ENCODE results near the gene SMYD5. TPM values are rescaled to one million over a fixed set of nuclear protein-coding genes. Genes with fewer than 3 reads are reported as not detected.
A peak's percentile ranks its signal among the peaks of the same experiment; 100 is the strongest.

SMYD5 gene
- total RNA-seq, 1 donor from 2014 or later: 6.0 TPM

GRCh38 chr2:73203055-73203681 is 10.9 kb upstream of the SMYD5 start:
- DNase-seq (ENCODE audit: low spot score): no peak
- peak; percentile 34 for ATAC-seq

- ATAC-seq (no peak), DNase-seq (ENCODE audit: low spot score) (no peak)
Observed at GRCh38 chr2:73205611-73206010, 8.4 kb upstream of the SMYD5 start.

DNA sequence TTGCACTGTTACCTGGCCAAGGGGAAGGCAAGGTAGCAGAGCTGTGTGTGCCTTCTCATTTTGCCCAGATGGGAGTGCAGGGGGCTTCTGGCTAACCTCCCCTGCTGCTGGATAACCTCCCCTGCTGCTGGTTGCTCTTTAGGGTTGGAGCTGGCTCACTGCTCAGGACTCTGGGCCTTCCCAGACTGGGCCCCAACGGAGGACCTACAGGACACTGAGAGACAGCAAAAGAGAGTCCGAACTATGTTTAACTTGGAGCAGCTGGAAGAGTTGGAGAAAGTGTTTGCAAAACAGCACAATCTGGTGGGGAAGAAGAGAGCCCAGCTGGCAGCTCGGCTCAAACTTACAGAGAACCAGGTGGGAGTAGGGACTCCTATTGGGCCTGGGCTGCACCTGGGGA is 5.8 kb upstream of the SMYD5 start:
- ATAC-seq (no peak), DNase-seq (ENCODE audit: low spot score) (no peak)

- ATAC-seq (no peak), DNase-seq (ENCODE audit: low spot score) (no peak)
Observed at GRCh38 chr2:73210019-73210418, 4.0 kb upstream of the SMYD5 start.

- ATAC-seq (no peak), DNase-seq (ENCODE audit: low spot score) (no peak)
Observed at GRCh38 chr2:73210696-73211095, 3.3 kb upstream of the SMYD5 start.

DNA sequence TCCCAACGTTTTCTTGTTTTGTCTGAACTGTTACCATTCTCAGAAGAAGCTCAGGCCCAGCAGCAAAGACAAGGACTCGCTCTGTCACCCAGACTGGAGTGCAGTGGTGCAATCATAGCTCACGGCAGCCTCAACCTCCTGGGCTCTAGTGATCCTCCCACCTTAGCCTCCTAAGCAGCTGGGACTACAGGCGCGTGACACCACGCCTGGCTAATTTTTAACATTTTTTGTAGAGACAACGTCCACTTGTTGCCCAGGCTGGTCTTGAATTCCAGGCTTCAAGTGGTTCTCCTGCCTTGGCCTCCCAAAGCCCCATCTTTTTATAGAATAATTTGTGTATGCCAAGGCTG is 2.0 kb upstream of the SMYD5 start:
- no peak for ATAC-seq
- DNase-seq (ENCODE audit: low spot score): no peak

DNA sequence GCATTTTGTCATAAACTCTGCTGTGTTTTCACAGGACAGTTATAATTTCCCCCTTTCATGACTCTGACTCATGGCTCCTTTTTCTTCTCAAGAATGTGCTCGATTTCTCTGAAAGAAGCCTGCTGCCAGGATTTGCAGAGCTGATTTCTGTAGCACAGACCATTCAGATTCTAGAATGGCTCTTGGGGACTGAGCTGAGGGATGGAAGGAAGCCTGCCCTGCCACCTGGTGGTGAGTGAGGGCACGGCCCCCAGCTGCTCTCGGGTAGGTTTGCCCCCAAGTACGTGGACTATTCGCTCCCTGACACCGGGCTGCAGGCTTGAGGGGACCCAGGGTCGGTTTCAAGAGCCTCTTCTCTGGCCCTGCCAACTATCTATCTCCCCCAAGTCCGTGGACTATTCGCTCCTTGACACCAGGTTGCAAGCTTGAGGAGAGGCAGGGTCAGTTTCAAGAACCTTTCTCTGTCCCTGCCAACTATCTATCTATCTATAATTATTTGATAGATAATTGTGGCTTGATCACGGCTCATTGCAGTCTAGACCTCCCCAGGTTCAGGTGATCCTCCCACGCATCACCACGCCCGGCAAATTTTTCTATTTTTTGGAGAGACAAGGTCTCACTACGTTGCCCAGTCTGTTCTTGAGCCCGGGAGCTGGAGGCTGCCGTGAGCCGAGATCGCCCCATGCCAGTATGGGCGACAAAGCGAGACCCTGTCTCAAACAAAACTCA is 1.4 kb upstream of the SMYD5 start:
- peak; percentile 63 for DNase-seq (ENCODE audit: low spot score)
- peak; percentile 71 for ATAC-seq

- ATAC-seq (no peak), DNase-seq (ENCODE audit: low spot score) (no peak)
Observed at GRCh38 chr2:73215254-73215653, 1.2 kb downstream of the SMYD5 start.

DNA sequence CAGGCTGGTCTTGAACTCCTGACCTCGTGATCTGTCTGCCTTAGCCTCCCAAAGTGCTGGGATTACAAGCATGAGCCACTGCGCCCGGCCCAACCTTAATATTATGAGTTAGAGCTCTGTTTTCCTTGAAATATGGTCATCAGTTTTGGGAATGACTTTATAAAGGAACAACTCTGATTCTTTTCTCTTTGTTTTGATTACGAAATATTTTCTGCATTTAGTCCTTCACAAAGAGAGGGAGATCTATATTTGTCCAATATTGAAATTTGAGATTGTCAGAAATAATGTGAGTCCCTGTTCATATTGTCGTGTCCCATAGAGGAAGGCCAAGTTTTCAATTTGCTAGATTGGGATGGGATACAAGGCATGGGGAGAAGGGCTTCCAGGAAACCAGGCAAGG is 3.1 kb downstream of the SMYD5 start:
- DNase-seq (ENCODE audit: low spot score): no peak
- no peak for ATAC-seq

DNA sequence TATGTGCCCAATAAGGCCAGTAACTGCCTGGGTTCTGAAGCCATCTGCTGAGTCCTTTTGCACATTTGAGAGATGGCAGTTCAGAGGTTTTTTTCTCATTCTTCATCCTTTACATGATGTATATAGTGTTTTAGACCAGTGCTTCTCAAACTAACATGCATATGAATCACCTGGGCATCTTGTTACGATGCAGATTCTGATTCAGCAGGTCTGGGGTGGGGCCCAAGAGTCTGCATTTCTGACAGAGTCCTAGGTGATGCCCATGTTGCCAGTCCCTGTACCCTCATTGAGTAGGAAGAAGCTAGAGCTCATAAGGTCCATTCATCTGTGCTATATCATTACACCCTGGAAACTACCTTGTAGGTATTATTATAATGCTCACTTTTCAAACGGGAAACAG is 3.8 kb downstream of the SMYD5 start:
- DNase-seq (ENCODE audit: low spot score) (no peak), ATAC-seq (no peak)

GRCh38 chr2:73218298-73218697 is 4.3 kb downstream of the SMYD5 start:
- no peak for DNase-seq (ENCODE audit: low spot score)
- no peak for ATAC-seq

DNA sequence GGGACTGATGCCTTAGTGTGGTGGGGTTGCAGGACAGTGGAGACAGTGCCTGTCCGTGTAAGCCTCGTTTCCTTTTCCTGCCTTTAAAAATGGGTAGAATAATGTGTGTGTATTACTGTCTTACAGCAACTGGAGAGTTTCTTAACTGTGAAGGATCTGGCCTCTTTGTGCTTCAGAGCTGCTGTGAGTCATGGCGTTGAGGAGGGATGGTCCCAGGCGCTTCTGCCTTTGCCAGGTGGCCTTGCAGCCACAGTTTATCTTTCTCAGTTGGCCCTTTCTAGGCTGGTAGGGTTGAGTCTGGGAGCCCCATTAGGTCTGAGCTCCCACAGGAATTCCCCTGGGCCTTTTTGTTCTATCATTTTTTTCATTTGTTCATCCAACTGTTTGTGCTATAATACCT is 9.8 kb downstream of the SMYD5 start:
- ATAC-seq (no peak), DNase-seq (ENCODE audit: low spot score) (no peak)

DNA sequence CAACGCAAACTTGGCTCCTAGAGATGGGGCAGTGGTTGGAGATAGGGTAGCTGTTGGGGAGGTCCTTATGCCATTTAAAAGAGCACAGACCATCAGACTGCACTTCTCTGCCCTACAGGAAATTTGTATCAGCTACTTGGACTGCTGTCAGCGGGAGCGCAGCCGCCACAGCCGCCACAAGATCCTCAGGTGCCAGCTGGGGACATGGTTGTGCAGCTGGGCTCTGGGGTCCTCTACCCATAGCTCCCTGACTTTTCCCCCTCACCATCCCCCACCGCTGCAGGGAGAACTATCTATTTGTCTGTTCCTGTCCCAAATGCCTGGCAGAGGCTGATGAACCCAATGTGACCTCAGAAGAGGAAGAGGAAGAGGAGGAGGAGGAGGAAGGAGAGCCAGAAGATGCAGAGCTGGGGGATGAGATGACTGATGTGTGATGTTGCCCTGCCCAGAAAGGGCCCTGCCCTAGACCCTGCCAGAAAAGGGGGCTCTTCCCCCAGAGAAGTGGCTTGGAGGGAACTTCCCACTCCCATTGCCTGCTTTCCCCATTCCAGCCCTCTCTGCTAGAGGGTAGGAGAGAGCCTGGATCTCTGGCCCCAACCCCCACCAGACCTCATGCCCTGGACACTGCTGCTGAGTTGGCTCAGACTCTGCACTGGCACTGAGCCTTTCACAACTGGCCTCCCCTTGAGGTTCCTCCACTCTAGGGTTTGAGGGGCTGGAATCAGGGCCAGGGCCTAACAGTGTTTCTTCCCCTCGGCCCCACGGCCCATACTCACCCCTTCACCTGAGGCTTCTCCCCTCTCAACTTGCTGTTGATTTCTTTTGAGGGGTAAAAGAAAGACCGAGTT is 11.7 kb downstream of the SMYD5 start:
- ATAC-seq (peak; percentile 60), DNase-seq (ENCODE audit: low spot score) (no peak)

DNA sequence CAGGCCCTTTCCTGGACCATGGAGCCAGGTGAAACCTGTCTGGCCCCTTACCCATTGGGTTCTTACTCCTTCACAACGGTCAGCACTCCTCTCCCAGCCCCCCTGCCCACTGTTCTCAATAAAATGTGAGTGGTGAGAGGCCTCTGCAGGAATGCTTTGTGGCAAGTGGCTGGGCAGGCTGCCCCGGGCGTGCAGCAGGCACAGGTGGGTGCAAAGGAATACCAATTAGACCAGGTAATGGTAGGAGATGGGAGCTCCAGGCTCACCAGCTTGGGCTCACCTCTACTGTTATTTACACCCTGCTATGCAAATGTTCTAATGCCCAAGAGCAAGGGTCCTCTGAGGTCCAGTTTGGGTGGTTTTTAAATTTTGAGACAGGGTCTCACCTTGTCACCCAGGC is 13.0 kb downstream of the SMYD5 start:
- DNase-seq (ENCODE audit: low spot score) (no peak), ATAC-seq (no peak)

- ATAC-seq (no peak), DNase-seq (ENCODE audit: low spot score) (no peak)
Observed at GRCh38 chr2:73228631-73229030, 14.6 kb downstream of the SMYD5 start.

- DNase-seq (ENCODE audit: low spot score): no peak
- no peak for ATAC-seq
Observed at GRCh38 chr2:73232403-73233153, 18.5 kb downstream of the SMYD5 start.

DNA sequence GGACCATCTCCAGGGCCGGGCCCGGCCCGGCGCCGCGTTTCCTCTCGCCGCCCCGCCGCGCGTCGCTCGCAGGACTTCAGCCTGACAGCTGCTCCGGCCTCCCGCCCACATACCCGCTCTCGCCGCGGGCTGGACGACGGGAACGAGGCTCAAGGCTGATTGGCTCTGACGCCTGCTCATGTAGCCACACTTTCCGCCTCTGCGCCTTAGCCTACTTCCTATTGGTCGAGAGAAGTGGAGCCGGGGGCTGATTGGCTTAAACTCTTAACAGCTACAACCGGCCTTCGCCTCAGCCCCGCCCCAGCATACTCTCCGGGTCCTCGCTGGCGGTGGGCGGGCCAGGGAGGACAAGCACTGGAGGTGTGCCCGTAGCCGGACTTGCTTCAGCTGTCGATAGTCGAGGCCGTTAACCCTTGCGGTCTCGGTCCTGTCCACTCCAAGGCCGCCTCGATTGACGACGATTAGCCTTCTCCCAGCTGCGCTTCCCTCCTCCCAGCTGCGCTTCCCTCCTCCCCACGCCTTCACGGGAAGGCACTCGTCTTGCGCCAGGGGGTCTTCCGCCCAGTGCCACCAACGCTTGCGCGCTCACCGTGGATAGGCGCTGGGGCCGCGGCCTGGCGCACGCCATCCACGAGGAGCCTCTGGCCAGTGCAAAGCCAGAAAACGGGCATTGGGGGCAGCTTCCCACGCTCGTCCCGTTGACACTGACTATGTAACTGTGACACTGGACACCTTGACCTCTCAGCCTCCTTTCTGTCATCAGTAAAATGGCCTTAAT is 19.3 kb downstream of the SMYD5 start, which contains the start of gene PRADC1:
Gene PRADC1 (minus strand): TSS at position 86 of the 778 bp plus-strand sequence. CDS start 79 bp downstream, at position 7.
- peak; percentile 87 for ATAC-seq

GRCh38 chr2:73233932-73234832 is 20.1 kb downstream of the SMYD5 start, which contains the start of gene CCT7:
CCT7 (plus strand) TSS chr2:73234308; CDS start chr2:73234379, 71 bp downstream.
- peak; percentile 81 for ATAC-seq
- peak; percentile 92 for DNase-seq (ENCODE audit: low spot score)

More for the DNA sequence above, 19.3 kb downstream of the SMYD5 start, which contains the start of gene PRADC1:
- DNase-seq (ENCODE audit: low spot score): peak; percentile 100

All from left lobe of liver (tissue), 2 donors.